ENCODE data around the gene SH3PXD2A.
"Not testable (repeated sequence)": the region's sequence is repeated elsewhere in the genome, so short reads cannot be mapped to it uniquely, and the experiment has no call there.

The SH3PXD2A gene

GRCh38 chr10:103740611-103741010 lies 114.8 kb downstream of the SH3PXD2A start:
- DNase-seq, result no peak

- no peak for DNase-seq
Observed at GRCh38 chr10:103739039-103739764, 116.2 kb downstream of the SH3PXD2A start.

DNA sequence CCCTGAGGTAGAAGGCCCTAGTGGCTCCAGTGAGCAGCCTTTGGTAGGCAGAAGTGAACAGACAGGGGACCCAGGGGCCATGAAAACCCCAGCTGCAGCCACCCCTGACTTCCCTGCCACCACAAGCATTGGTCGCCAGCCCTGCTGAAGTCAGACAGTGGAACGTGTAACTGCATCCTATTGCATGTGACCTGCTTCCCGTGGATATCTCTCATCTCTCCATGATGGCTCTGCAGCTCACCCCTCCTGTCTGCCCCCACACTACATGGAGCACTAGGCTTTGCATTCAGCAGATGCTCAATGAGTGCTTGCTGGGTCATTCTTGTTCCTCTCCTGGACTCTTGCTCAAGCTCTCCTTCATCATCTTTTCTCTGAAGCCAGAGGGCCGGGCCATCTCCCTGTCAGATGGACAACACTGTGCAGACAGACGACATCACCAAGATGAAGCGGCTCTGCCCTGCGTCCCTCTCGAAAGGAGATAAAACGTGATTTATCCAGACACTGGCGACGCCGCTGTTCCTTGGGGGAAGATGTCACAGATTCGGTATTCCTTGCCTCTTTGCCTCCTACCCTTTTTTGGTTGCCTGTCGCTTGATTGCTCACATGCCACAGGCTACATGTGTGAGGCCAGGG lies 117.5 kb downstream of the SH3PXD2A start:
- DNase-seq, result no peak

- DNase-seq, result no peak
Observed at GRCh38 chr10:103736763-103737162, 118.6 kb downstream of the SH3PXD2A start.

DNA sequence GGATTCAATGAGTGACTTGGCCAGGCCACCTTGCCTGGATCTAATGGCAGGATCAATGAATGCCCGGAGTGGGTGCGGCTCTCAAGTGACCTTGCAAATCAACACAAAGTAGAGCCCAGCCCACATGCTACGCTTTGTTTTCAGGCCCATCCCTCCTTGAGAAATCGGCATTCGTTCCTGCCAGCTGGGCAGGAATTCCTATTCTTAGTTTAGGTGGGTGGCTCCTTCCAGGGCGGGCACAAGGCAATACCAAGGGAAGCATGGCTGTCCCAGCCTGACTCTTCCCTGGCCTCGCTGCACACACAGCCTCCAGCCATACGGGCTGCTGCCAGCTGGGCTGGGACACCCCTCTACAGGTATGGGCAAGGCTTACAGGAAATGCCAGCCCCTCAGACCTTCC lies 119.3 kb downstream of the SH3PXD2A start:
- DNase-seq, result no peak

- DNase-seq, result no peak
Observed at GRCh38 chr10:103734731-103735130, 120.6 kb downstream of the SH3PXD2A start.

GRCh38 chr10:103733045-103733419 lies 122.3 kb downstream of the SH3PXD2A start:
- DNase-seq, result no peak

DNA sequence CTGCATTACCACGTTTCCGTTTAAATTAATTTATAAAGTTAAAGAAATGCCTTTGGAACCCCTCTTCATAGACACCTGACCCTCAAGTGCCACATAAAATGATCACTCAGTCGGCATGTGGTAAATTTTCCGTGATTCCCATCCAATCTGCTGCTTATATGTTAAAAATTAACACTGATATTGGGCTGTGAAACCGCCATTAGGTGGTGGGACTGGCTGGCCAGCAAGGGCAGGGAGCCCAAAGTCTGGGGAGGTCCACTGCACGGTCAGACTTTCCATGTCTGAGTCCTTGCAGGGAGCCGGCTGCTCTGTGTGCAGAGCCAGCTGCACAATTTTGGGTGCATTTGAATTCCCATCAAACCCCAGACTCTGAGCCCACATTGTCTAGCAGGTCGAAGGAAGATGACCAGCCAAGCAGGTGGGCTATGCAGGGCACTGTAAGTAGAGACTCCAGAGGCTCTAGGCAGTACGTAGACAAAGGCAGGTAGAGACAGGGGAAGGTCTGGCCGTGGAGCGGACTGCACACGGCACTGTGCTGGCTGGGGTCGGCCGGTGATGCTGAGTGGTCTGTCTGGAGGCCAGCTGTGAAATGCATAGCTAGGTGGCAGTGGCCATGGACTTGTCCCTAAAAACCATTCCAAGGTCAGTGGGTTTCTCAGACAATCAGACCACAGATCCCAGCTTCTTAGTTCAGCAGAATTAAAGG lies 122.9 kb downstream of the SH3PXD2A start:
- DNase-seq, result no peak

- DNase-seq, result no peak
Observed at GRCh38 chr10:103731609-103732270, 123.6 kb downstream of the SH3PXD2A start.

DNA sequence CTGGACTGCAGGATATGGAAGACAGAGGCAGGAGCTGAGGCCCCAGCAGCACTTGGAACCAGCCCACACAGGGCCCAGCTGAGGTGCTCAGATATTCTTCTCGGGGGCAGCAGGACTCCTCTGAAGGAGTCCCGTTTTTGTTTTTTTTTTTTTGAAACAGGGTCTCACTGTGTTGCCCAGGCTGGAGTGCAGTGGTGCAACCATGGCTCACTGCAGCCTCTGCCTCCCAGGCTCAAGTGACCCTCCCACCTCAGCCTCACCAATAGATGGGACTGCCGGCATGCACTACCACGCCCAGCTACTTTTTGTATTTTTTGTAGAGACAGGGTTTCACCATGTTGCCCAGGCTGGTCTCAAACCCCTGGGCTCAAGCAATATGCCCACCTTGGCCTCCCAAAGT lies 124.3 kb downstream of the SH3PXD2A start:
- not testable (repeated sequence) for DNase-seq

- no peak for DNase-seq
Observed at GRCh38 chr10:103729851-103730250, 125.5 kb downstream of the SH3PXD2A start.

DNA sequence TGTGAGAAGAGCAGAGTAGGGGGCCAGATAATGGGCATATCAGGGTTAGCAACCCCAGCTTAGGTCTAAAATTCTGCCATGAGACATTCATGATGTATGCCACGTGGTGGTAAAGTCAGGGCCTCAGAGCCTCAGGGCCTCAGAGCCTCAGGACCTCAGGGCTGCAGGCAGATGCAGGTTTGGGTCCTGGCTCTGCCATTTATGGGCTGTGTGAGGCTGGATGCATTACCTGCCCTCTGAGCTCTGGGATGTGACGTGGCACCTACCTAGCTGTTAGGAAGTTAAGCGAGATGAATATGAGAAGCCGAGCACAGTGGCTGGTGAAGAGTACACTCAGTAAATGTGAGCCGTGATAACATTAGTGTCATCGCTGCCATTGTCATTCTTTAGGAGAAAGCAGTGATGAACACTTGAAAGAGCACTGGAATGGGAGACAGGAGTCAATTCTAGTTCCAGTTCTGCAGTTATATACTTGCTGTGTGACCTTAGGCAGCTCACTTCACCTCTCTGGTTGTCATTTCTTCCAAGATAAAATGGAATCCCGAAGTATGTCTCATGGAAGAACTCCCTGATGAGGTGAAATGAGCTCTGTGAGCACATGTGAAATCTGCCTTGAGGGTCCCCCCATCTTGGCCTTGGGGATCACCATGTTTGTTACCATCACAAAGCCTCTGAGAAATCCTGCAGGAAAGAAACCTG lies 127.2 kb downstream of the SH3PXD2A start:
- DNase-seq, result no peak

- no peak for DNase-seq
Observed at GRCh38 chr10:103727546-103727963, 127.8 kb downstream of the SH3PXD2A start.

DNA sequence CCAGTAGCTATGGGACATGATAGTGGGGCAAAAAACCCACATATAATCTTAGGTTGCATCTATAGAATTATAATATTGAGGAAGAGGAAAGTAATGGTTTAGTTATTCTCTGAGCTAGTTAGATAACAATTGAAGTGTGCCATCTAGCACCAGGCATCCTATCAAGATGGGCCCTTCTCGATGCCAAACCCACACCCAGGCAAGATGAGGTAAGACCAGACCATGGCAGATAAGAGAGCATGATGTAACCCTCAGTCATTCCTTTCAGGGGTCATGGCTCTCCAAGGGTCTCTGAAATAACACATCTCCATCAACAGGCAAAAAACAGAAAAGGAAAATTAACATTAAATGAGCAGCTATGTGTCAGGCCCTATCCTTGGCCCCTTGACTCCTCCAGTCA lies 128.7 kb downstream of the SH3PXD2A start:
- DNase-seq, result no peak

DNA sequence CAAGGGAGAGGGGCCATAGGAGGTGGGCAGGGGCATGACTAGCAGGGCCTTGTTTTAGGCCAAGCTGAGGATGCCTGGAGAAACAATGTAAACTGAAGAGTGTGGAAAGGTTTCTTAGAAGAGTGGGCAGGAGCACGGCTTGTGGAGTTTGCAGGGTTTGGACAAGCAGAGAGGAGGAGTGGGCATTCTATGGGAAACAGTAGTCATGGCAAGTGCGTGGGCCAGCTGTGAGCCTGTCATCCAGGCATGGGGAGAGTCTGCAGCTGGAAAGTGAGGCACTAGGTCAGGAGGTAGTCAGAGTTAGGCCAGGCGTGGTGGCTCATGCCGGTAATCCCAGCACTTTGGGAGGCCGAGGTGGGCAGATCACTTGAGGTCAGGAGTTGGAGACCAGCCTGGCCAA lies 130.1 kb downstream of the SH3PXD2A start:
- no peak for DNase-seq

DNA sequence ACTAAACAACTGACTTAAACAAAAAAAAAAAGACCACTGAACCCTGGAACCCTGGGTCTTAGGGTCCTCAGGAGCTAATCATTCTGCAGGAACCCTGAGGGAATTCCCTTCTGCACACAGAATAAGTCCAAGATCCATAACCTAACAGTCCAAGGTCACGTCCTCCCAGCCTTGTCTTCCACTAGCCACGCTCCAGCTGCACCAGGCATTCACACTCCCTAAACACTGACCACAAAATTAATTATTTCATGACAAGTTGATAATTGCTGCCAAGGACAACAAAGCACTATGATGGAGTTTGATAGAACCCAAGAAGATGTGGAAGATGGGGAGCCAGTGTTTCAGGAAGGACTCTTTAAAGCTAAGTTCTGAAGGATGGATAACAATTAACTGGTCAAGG lies 130.6 kb downstream of the SH3PXD2A start:
- DNase-seq, result no peak

DNA sequence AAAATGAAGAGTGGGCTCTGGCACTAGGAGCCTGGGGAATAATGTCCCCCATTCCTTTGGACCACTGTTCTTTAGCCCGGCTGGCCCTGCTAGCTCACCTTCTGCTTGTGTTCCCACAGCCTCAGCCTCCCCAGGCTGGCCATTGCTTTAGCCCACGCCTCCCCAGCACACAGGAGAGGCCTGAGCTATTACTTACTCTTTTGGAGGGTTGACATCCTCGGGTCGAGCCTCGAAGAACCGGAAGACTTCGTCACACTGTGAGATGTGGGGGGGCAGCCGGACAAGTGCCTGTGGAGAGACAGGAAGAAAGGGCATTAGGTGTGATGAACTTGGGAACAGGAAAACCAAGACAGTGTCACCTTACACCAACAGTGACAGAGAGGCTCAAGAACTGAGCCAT lies 131.3 kb downstream of the SH3PXD2A start:
- no peak for DNase-seq

DNA sequence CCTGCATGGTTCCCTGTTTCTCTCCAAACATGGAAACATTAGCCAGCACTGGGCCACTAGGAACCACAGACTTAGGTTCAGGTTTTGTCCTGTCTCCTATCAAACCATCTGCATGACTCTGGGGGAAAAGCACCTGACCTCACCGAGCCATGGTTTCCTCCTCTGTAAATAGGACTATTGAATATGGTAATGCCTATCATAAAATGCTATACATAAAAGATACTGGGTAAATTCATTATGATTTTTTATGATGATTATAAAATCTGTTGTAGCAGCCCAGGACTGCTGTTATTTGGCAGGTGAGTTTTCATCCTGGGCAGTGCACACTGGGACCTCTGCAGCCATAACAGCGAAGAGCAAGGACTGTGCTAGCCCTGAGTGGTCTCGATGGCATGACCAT lies 131.8 kb downstream of the SH3PXD2A start:
- DNase-seq, result no peak

DNA sequence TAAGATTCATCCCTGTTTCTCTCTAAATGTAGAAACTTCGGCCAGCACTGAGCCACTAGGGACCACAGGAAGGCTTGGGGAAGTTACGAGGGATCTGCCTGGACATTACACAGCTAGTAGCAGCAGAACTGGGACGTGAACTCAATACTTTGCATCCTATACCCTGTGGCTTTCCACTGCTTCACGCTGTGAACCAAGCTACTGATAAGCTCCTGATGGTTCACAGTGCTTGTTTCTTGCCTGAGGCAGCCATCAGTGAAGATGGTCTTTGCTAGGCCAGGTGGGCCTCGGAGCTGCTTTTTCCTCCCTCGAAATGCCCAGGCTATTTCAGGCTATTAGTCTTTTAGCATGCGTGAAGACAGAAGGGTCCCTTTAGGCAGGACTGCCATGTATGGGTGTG lies 132.7 kb downstream of the SH3PXD2A start:
- no peak for DNase-seq

GRCh38 chr10:103720964-103721335 lies 134.4 kb downstream of the SH3PXD2A start:
- no peak for DNase-seq

DNA sequence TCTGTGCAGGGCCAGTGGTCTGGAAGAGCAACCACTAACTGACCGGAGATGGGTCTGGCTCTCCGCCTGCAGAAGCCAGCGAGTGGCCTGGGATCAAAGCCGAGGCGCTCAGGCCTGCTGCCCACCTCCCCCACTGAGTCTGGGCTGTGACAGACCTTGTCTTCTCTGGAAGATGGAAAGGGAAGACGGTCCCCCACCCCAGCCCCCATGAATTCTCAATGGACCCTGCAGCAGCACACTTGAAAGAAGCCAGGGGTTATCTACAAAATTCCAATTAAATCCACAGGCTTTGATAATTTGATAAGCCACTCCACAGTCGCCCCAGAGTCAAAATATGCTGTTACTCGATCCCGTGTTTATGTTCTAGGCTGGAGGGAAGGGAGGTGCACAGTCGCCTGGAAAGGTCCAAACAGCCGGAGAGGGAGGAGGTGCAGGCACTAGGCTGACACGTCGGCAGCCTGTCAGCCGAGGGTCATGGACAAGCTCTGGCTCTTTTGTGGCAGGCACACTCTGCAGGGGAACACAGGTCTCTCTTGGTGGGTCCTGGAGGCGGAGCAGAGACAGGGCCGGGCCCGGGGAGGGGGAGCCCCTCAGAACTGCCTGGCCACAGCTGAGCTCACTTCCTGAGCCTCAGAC lies 134.9 kb downstream of the SH3PXD2A start:
- DNase-seq, result no peak

DNA sequence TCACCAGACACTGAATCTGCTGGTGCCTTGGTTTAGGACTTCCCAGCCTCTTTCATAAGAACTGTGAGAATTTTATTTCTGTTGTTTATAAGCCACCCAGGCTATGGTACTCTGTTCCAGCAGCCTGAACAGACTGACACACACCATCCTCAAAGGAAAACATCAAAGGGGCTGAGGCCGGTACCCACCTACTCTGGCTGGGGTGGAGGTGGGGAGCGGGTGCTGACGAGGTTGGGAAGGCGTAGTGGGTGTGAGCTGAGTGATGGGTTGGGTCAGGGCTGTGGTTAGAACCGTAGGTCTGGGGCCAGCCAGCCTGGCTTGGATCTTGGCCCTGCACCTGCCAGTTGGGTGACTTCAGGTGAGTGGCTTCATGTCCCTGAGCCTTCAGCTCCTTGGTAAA lies 136.3 kb downstream of the SH3PXD2A start:
- DNase-seq, result no peak

DNA sequence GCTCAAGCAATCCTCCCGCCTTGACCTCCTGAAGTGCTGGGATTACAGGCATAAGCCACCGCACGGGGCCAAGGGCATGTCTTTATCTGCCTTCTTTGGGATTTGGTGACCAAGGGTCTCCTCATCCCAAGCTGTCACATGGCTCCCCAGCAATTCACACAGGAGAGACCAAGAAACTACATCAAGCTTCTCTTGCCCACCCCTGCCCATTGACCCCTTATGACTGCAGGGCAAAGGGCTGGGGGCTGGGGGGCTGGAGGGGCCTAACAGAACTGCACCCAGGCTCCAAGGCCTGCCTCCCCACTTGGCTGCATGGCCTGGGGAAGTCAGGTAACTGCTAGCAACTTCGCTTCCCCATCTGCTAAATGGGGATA lies 137.1 kb downstream of the SH3PXD2A start:
- no peak for DNase-seq
